Astrocyte (in vitro differentiated cells and primary cell): ENCODE results near the gene LDB3. TPM values are rescaled to one million over a fixed set of nuclear protein-coding genes. Genes with fewer than 3 reads are reported as not detected.
A peak's percentile ranks its signal among the peaks of the same experiment; 100 is the strongest.

Experiments
- DNase-seq: peaks from one replicate; pipeline ENCODE4 v3.0.0-alpha.2; 2010; ENCODE audit warnings: low read depth
- FAIRE-seq: peaks from 2 replicates; lab custom pipeline; 2011; peaks lifted over from hg19 to GRCh38; lab: Jason Lieb, UNC
- H2AFZ ChIP-seq: 2 replicates; pipeline ENCODE4 v1.6.0; 2012; ENCODE audit warnings: low read depth, low read length, inconsistent platforms
- H3K27ac ChIP-seq: 2 replicates; pipeline ENCODE4 v1.5.1; 2011; ENCODE audit warnings: low read depth, low read length, inconsistent platforms
- H3K27me3 ChIP-seq: 2 replicates; pipeline ENCODE4 v1.6.0; 2011; ENCODE audit warnings: low read length, inconsistent platforms; ENCODE audit not compliant: insufficient read depth
- H3K36me3 ChIP-seq: 2 replicates; pipeline ENCODE4 v1.5.1; 2011; ENCODE audit warnings: low read length, inconsistent platforms; ENCODE audit not compliant: insufficient read depth
- H3K4me1 ChIP-seq: 2 replicates; pipeline ENCODE4 v1.5.1; 2011; ENCODE audit warnings: low read length, inconsistent platforms; ENCODE audit not compliant: insufficient read depth
- H3K4me2 ChIP-seq: 2 replicates; pipeline ENCODE4 v1.6.0; 2012; ENCODE audit warnings: low read length, inconsistent platforms
- H3K4me3 ChIP-seq: 2 replicates; pipeline ENCODE4 v1.5.1; 2011; ENCODE audit warnings: low read depth, mild to moderate bottlenecking, low read length, inconsistent platforms; ENCODE audit not compliant: insufficient read depth
- H3K79me2 ChIP-seq: 2 replicates; pipeline ENCODE4 v1.6.0; 2012; ENCODE audit warnings: mild to moderate bottlenecking, low read length, inconsistent platforms; ENCODE audit not compliant: insufficient read depth
- H3K9ac ChIP-seq: 2 replicates; pipeline ENCODE4 v1.6.0; 2012; ENCODE audit warnings: mild to moderate bottlenecking, low read length, inconsistent platforms
- H3K9me3 ChIP-seq: 2 replicates; pipeline ENCODE4 v1.5.1; 2012; ENCODE audit warnings: low read depth, mild to moderate bottlenecking, low read length, inconsistent platforms; ENCODE audit not compliant: insufficient read depth
- H4K20me1 ChIP-seq: 2 replicates; pipeline ENCODE4 v1.6.0; 2012; ENCODE audit warnings: low read length, inconsistent platforms; ENCODE audit not compliant: insufficient read depth
- H3K27ac Mint-ChIP-seq: one replicate; pipeline ENCODE4 v1.8.0; 2021; ENCODE audit warnings: mild to moderate bottlenecking, mixed read lengths; ENCODE audit not compliant: unreplicated experiment
- H3K27me3 Mint-ChIP-seq: one replicate; pipeline ENCODE4 v1.8.0; 2021; ENCODE audit warnings: low read depth, mixed read lengths; ENCODE audit not compliant: unreplicated experiment
- H3K36me3 Mint-ChIP-seq: one replicate; pipeline ENCODE4 v1.8.0; 2021; ENCODE audit warnings: low read depth, mixed read lengths; ENCODE audit not compliant: unreplicated experiment
- H3K4me1 Mint-ChIP-seq: one replicate; pipeline ENCODE4 v1.8.0; 2021; ENCODE audit warnings: low read depth, mixed read lengths; ENCODE audit not compliant: unreplicated experiment
- H3K4me3 Mint-ChIP-seq: one replicate; pipeline ENCODE4 v1.8.0; 2021; ENCODE audit warnings: mild to moderate bottlenecking, moderate library complexity, mixed read lengths; ENCODE audit not compliant: unreplicated experiment
- H3K9me3 Mint-ChIP-seq: one replicate; pipeline ENCODE4 v1.8.0; 2021; ENCODE audit warnings: mild to moderate bottlenecking, mixed read lengths; ENCODE audit not compliant: unreplicated experiment
- EZH2 ChIP-seq: IDR thresholded peaks from 2 replicates; pipeline ENCODE4 v1.6.1; 2012; ENCODE audit warnings: mild to moderate bottlenecking, low read length, inconsistent platforms; ENCODE audit not compliant: insufficient read depth
- total RNA-seq: library from RNA; stranded (reverse); gene quantifications from 2 replicates; pipeline ENCODE4 v1.2.1, GENCODE V29; 2021
- TF ChIP-seq, protein P1 (sequence below): IDR thresholded peaks from 2 replicates; pipeline ENCODE4 v1.5.1; 2011; ENCODE audit warnings: low read depth, mild to moderate bottlenecking, inconsistent platforms, low read length, moderate library complexity; ENCODE audit not compliant: insufficient read depth

The LDB3 gene
- total RNA-seq, 1 donor from 2014 or later, result 3.5 TPM

DNA sequence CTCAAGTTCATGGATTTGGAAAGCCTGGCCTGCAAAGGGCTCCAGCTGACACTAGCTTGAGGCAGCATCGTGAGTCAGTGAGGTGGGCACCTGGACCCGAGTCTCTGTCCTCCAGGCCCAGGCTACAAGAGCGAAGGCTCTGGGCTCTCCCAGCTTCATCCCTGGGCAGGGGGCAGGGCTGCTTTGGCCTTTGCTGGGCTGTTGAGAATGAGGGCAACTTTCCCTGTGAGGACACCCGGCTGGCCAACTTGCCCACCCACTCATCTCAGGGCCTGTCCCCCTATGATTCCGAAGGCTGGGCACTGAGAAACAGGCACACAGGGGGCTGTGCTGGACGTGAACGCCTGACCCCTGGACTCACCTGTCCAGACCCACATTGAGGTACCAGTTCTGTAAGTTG lies 24.4 kb downstream of the LDB3 start:
- H3K79me2 ChIP-seq, result no peaks in the 10 kb centered on the region
- Mint-ChIP-seq H3K27ac (no peak overlapping the region), H3K4me3 (no peak overlapping the region), H3K4me1 (peaks cover 16% of the 10 kb centered on the region), H3K36me3 (peaks cover 7% of the 10 kb centered on the region), H3K9me3 (no peaks in the 10 kb centered on the region), H3K27me3 (peaks cover 36% of the 10 kb centered on the region)
- TF ChIP-seq, protein P1, sequence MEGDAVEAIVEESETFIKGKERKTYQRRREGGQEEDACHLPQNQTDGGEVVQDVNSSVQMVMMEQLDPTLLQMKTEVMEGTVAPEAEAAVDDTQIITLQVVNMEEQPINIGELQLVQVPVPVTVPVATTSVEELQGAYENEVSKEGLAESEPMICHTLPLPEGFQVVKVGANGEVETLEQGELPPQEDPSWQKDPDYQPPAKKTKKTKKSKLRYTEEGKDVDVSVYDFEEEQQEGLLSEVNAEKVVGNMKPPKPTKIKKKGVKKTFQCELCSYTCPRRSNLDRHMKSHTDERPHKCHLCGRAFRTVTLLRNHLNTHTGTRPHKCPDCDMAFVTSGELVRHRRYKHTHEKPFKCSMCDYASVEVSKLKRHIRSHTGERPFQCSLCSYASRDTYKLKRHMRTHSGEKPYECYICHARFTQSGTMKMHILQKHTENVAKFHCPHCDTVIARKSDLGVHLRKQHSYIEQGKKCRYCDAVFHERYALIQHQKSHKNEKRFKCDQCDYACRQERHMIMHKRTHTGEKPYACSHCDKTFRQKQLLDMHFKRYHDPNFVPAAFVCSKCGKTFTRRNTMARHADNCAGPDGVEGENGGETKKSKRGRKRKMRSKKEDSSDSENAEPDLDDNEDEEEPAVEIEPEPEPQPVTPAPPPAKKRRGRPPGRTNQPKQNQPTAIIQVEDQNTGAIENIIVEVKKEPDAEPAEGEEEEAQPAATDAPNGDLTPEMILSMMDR, result no peak
- TF ChIP-seq EZH2, result no peak
- H3K27me3 ChIP-seq, result no peaks in the 10 kb centered on the region
- H3K9me3 ChIP-seq, result no peaks in the 10 kb centered on the region
- H3K9ac ChIP-seq, result no peak overlapping the region
- no peak overlapping the region for H3K4me2 ChIP-seq
- no peak overlapping the region for H3K27ac ChIP-seq
- no peak for FAIRE-seq
- no peaks in the 10 kb centered on the region for H3K36me3 ChIP-seq
- no peaks in the 10 kb centered on the region for H4K20me1 ChIP-seq
- H2AFZ ChIP-seq, result no peak overlapping the region
- DNase-seq, result no peak
- peaks cover 11% of the 10 kb centered on the region for H3K4me1 ChIP-seq
- no peak overlapping the region for H3K4me3 ChIP-seq

DNA sequence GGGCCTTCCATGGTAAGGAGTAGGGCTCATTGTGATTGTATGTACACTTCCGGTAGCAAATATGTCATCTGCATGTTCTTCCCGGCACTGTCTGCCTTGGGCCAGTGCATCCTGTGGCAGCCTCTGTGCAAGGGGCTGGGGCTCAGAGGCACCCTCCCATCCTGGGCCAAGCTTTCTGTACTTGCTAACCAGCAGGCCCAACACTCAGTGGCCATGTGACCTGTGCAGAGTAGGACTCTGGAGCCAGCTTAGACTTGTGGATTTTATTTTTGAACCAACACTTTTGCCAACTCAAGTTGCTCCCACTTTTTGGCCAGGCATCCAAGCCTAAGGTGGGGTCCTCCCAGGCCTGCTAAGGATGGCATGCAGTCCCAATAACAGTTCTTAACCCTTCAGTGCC lies 25.0 kb downstream of the LDB3 start:
- Mint-ChIP-seq H3K36me3 (peaks cover 7% of the 10 kb centered on the region), H3K27ac (no peak overlapping the region), H3K9me3 (no peaks in the 10 kb centered on the region), H3K4me3 (no peak overlapping the region), H3K4me1 (peaks cover 12% of the 10 kb centered on the region), H3K27me3 (peaks cover 36% of the 10 kb centered on the region)
- Histone ChIP-seq H3K4me2 (no peak overlapping the region), H3K27ac (no peak overlapping the region), H3K9me3 (no peaks in the 10 kb centered on the region), H3K36me3 (no peaks in the 10 kb centered on the region), H3K27me3 (no peaks in the 10 kb centered on the region), H3K9ac (no peak overlapping the region), H3K79me2 (no peaks in the 10 kb centered on the region), H3K4me1 (peaks cover 5% of the 10 kb centered on the region), H2AFZ (no peak overlapping the region), H3K4me3 (no peak overlapping the region), H4K20me1 (no peaks in the 10 kb centered on the region)
- DNase-seq (no peak), FAIRE-seq (no peak)
- TF ChIP-seq, protein P1, result no peak
- no peak for TF ChIP-seq EZH2

DNA sequence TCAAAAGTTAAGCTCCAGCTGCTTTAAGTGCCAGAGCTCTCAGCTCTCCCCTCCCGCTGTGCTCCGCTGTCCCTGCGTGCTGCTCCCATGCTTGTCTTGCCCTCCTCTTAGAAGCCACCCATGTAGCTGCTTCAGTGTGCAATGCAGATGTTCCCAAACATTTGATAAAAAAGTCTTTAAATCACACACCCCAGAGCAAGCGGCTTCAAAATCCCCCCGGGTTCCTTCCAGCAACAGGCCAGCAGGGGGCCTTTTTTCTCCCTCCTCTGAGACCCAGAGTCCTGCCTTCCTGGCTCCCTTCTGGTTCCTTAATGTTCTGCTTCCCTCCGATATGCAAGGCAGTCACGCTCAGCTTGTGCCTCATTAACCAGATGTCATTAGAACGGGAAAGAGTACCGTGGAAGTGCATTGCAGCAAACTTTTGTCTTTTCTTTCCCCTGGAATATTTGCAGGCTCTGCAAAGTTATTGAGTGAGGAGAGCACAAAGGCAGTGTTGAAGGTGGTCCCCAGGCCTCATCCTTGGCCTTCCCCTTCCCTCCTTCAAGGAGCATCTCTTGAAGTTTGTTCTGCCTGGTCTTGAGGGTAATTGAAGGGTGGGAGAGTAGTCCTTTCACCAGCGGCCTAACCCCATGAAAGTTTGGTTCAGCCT lies 25.5 kb downstream of the LDB3 start:
- H3K27me3 Mint-ChIP-seq, result peaks cover 36% of the 10 kb centered on the region
- H3K9me3 Mint-ChIP-seq, result no peaks in the 10 kb centered on the region
- Histone ChIP-seq H4K20me1 (no peaks in the 10 kb centered on the region), H2AFZ (no peak overlapping the region), H3K79me2 (no peaks in the 10 kb centered on the region), H3K4me3 (no peak overlapping the region), H3K36me3 (no peaks in the 10 kb centered on the region), H3K9me3 (no peaks in the 10 kb centered on the region), H3K27me3 (no peaks in the 10 kb centered on the region), H3K9ac (no peak overlapping the region), H3K27ac (no peak overlapping the region), H3K4me2 (no peak overlapping the region), H3K4me1 (no peaks in the 10 kb centered on the region)
- H3K36me3 Mint-ChIP-seq, result peaks cover 7% of the 10 kb centered on the region
- H3K4me3 Mint-ChIP-seq, result no peak overlapping the region
- H3K27ac Mint-ChIP-seq, result peak overlapping the region; percentile 53
- FAIRE-seq, result no peak
- peak; percentile 26 for DNase-seq
- peaks cover 6% of the 10 kb centered on the region for H3K4me1 Mint-ChIP-seq
- TF ChIP-seq, protein P1, result peak; percentile 73
- no peak for TF ChIP-seq EZH2
